NB4 (cell line): ENCODE results near the gene GALNT12.

ENCODE experiments used
- CTCF ChIP-seq: IDR thresholded peaks from one replicate; pipeline ENCODE4 v1.5.1; 2012; ENCODE audit warnings: low read depth, low read length
- MAX ChIP-seq: IDR thresholded peaks from 2 replicates; pipeline ENCODE4 v1.6.1; 2011; ENCODE audit warnings: low read depth, low read length
- POLR2A ChIP-seq: IDR thresholded peaks from 2 replicates; pipeline ENCODE4 v1.6.1; 2011; ENCODE audit warnings: mild to moderate bottlenecking; ENCODE audit not compliant: insufficient read length; ENCODE audit errors: extremely low read depth

GRCh38 chr9:98852961-98853360 is 45.5 kb downstream of the GALNT12 start:
- TF ChIP-seq CTCF (no peak), MAX (no peak), POLR2A (no peak)
